PFSK-1 (cell line): ENCODE data around the gene ROBO2.

Experiments
- FOXP2 ChIP-seq: optimal IDR thresholded peaks from 2 replicates; pipeline ENCODE3; 2011; ENCODE audit warnings: borderline replicate concordance, control low read depth, inconsistent platforms; ENCODE audit not compliant: insufficient read depth; ENCODE audit errors: extremely low read length, extremely low read depth
- POLR2AphosphoS5 ChIP-seq: IDR thresholded peaks from 2 replicates; pipeline ENCODE4 v1.6.1; 2012; ENCODE audit warnings: low read depth, mild to moderate bottlenecking, control low read depth, low read length, moderate library complexity
- REST ChIP-seq, 2 experiments: IDR thresholded peaks; 2 replicates each; pipeline versions ENCODE4 v1.6.1 to v1.8.0; 2011 to 2012; ENCODE audit warnings: low read depth in 2 of 2, low read length in 2 of 2, control low read depth in 1 of 2, inconsistent platforms in 1 of 2, mild to moderate bottlenecking in 1 of 2, moderate library complexity in 1 of 2; ENCODE audit not compliant: insufficient read depth in 1 of 2
- SIN3A ChIP-seq: IDR thresholded peaks from 2 replicates; pipeline ENCODE4 v1.6.1; 2012; ENCODE audit warnings: mild to moderate bottlenecking, low read length, moderate library complexity, borderline replicate concordance; ENCODE audit not compliant: insufficient read depth
- TAF1 ChIP-seq: IDR thresholded peaks from 2 replicates; pipeline ENCODE4 v1.6.1; 2012; ENCODE audit warnings: low read length, control low read depth, borderline replicate concordance; ENCODE audit not compliant: insufficient read depth

ROBO2 gene

GRCh38 chr3:77028005-77028404, 11.9 kb upstream of the ROBO2 start:
- TF ChIP-seq TAF1: no peak
- no peak for TF ChIP-seq SIN3A
- no peak for TF ChIP-seq POLR2AphosphoS5
- no peak for TF ChIP-seq REST (IDR thresholded peaks at IDR 0.05; ENCODE audit: insufficient read depth in 1 of 2, low read depth in 2 of 2, low read length in 2 of 2)
- no peak for TF ChIP-seq FOXP2

GRCh38 chr3:77038468-77038929, 1.4 kb upstream of the ROBO2 start:
- TF ChIP-seq POLR2AphosphoS5: no peak
- no peak for TF ChIP-seq REST (IDR thresholded peaks at IDR 0.05; ENCODE audit: insufficient read depth in 1 of 2, low read depth in 2 of 2, low read length in 2 of 2)
- TF ChIP-seq SIN3A: no peak
- no peak for TF ChIP-seq TAF1
- no peak for TF ChIP-seq FOXP2

GRCh38 chr3:77038930-77039605, 831 bp upstream of the ROBO2 start:
- TF ChIP-seq TAF1: no peak
- no peak for TF ChIP-seq SIN3A
- TF ChIP-seq REST (IDR thresholded peaks at IDR 0.05; ENCODE audit: insufficient read depth in 1 of 2, low read depth in 2 of 2, low read length in 2 of 2): no peak
- no peak for TF ChIP-seq FOXP2
- TF ChIP-seq POLR2AphosphoS5: no peak

- TF ChIP-seq FOXP2: no peak
- no peak for TF ChIP-seq TAF1
- no peak for TF ChIP-seq SIN3A
- TF ChIP-seq REST (IDR thresholded peaks at IDR 0.05; ENCODE audit: insufficient read depth in 1 of 2, low read depth in 2 of 2, low read length in 2 of 2): no peak
- no peak for TF ChIP-seq POLR2AphosphoS5
Observed at GRCh38 chr3:77040216-77040615, 317 bp downstream of the ROBO2 start.

- no peak for TF ChIP-seq SIN3A
- TF ChIP-seq TAF1: no peak
- TF ChIP-seq REST (IDR thresholded peaks at IDR 0.05; ENCODE audit: insufficient read depth in 1 of 2, low read depth in 2 of 2, low read length in 2 of 2): no peak
- no peak for TF ChIP-seq FOXP2
- TF ChIP-seq POLR2AphosphoS5: no peak
Observed at GRCh38 chr3:77040926-77041722, 1.2 kb downstream of the ROBO2 start.
